ENCODE results near the gene AGTRAP. TPM values are rescaled to one million over a fixed set of nuclear protein-coding genes. Genes with fewer than 3 reads are reported as not detected.

Gene AGTRAP
- total and polyA plus RNA-seq, 2 of the 8 experiments (the other 6 are each of a cell fraction or from before 2014, with no cell fraction given), result 69.7 to 192 TPM

DNA sequence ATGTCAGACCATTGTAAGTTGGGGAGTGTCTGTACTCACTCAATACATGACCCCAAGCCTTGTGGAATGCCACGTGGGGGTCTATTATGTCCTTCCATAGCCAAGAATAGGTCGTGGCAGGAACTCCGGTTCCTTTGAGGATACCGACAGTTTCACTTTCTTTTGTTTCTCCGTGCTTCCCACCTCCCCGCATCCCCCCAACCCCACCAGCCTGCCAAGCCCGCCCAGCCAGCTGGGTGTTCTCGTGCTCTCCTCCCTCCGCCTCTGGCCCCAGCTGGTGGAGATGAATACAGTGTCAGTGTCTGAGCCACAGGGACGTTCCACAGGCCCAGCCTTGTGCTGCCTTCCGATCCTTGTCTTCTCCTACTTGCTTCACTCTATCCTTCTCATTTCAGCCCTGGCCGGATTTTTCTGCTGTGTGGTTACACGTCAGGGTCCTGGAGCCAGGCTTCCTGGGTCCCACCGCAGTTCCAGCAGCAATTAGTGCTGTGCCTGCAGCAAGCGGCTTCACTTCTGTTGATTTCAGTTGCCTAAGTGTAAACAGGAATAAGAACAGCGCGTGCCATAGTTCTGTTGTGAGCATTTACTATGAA lies 4.1 kb upstream of the AGTRAP start:
- Histone ChIP-seq H3K36me3 (ENCODE audit: control insufficient read depth in 2 of 4, insufficient read depth in 4 of 4, low read length in 3 of 4) (no peaks in the 10 kb centered on the region), H4K20me1 (replicated peaks in 1 of 2; ENCODE audit: control insufficient read depth in 1 of 2, insufficient read depth in 2 of 2, low read length in 2 of 2) (peaks cover 0 to 1% of the 10 kb centered on the region in 2 experiments), H3K79me1 (ENCODE audit: low read depth, low read length) (no peaks in the 10 kb centered on the region), H3K23ac (ENCODE audit: insufficient read length) (no peak overlapping the region), H2AK5ac (ENCODE audit: low read depth, low read length) (peak overlapping the region; percentile 78), H3K27me3 (replicated peaks in 1 of 4; ENCODE audit: control insufficient read depth in 3 of 4, extremely low read depth in 1 of 4, insufficient read depth in 3 of 4, low read length in 3 of 4) (no peaks in the 10 kb centered on the region), H2AFZ (ENCODE audit: low read length) (peak overlapping the region; percentile 54; the same call in 1 of the 2 replicates), H2BK120ac (replicated peaks; ENCODE audit: low read depth, low read length) (peak overlapping the region; percentile 3), H3K14ac (ENCODE audit: insufficient read length) (no peak overlapping the region), H4K8ac (ENCODE audit: extremely low read depth, insufficient read depth, low read length) (peak overlapping the region; percentile 92), H2BK15ac (ENCODE audit: low read length) (peak overlapping the region; percentile 97; the same call in 1 of the 2 replicates), H3K18ac (ENCODE audit: extremely low read depth, low read length) (peak overlapping the region; percentile 95), H3K9ac (replicated peaks in 1 of 4; ENCODE audit: extremely low read depth in 1 of 4, low read depth in 3 of 4, low read length in 3 of 4) (peak overlapping the region in 1 of 4 experiments; percentile 34; a peak in 2 of 7 replicates), H3K79me2 (ENCODE audit: control insufficient read depth in 1 of 2, insufficient read depth in 2 of 2, low read length in 2 of 2) (no peaks in the 10 kb centered on the region), H3K4ac (replicated peaks; ENCODE audit: insufficient read length, low read depth, low read length) (peak overlapping the region; percentile 79), H3K23me2 (ENCODE audit: low read depth, low read length) (peaks cover 8% of the 10 kb centered on the region), H3K4me1 (replicated peaks in 1 of 4; ENCODE audit: control insufficient read depth in 3 of 4, insufficient read depth in 4 of 4, low read length in 3 of 4) (peaks cover 4 to 34% (median 20%) of the 10 kb centered on the region in 4 experiments), H3K4me3 (ENCODE audit: extremely low read depth in 1 of 4, insufficient read depth in 2 of 4, low read depth in 3 of 4, low read length in 4 of 4) (peak overlapping the region in 1 of 4 experiments; percentile 10; a peak in 1 of 8 replicates), H4K91ac (replicated peaks; ENCODE audit: insufficient read length, low read length) (peak overlapping the region; percentile 90), H3K4me2 (ENCODE audit: insufficient read depth in 1 of 2, low read depth in 2 of 2, low read length in 2 of 2) (peak overlapping the region; percentile 36 to 44), H2BK20ac (ENCODE audit: low read length) (peak overlapping the region; percentile 97; the same call in 1 of the 2 replicates), H3K56ac (replicated peaks; ENCODE audit: insufficient read length, low read depth, low read length) (no peak overlapping the region), H2BK5ac (ENCODE audit: low read depth, low read length) (peak overlapping the region; percentile 76; the same call in 1 of the 2 replicates), H2BK12ac (ENCODE audit: low read depth, low read length) (peak overlapping the region; percentile 95), H3K9me3 (ENCODE audit: insufficient read depth in 2 of 2, low read depth in 1 of 2, low read length in 1 of 2) (no peaks in the 10 kb centered on the region), H4K5ac (ENCODE audit: insufficient read length, low read depth, low read length) (peak overlapping the region; percentile 45), H3K27ac (ENCODE audit: low read depth, low read length) (no peak overlapping the region)
- POLR2A ChIA-PET (ENCODE audit: partially characterized antibody), result interaction anchor here (1.0 to 2.1 kb wide), 6 partner anchors 12 to 67 kb away, joined by 3 to 10 read pairs (median 4); partner anchors contain the start of gene FBXO6
- FAIRE-seq, result no peak
- CTCF ChIA-PET (ENCODE audit: partially characterized antibody), result interaction anchor here (0.7 to 1.6 kb wide), 2 partner anchors 11 to 17 kb away, joined by 3 to 5 read pairs; no protein-coding TSS in a partner anchor
- DNase-seq (ENCODE audit: low read depth in 1 of 2, low spot score in 2 of 2), result peak in 1 of 2 experiments; percentile 61
- WGBS, 2 experiments (ENCODE audit: extremely low coverage in 1 of 2, insufficient coverage in 1 of 2, insufficient read length in 1 of 2, insufficient replicate concordance in 2 of 2, low coverage in 1 of 2, low lambda C conversion rate in 2 of 2, missing lambda C conversion rate in 1 of 2), result 38% methylated on average over 17 of the region's 17 CpGs; no CpG with 5 or more reads in 1 of the 2 experiments
- TF ChIP-seq BCL11A (IDR thresholded peaks at IDR 0.05; ENCODE audit: low read depth in 2 of 2, low read length in 2 of 2) (no peak), ASH2L (IDR thresholded peaks at IDR 0.05; ENCODE audit: low read length) (peak; percentile 67), TCF12 (IDR thresholded peaks at IDR 0.05; ENCODE audit: low read depth, low read length) (peak; percentile 45; the same call in 1 of the 2 replicates), EP300 (IDR thresholded peaks at IDR 0.05; ENCODE audit: borderline replicate concordance in 1 of 2, low read depth in 2 of 2, low read length in 2 of 2) (no peak), RBBP5 (IDR thresholded peaks at IDR 0.05; ENCODE audit: borderline replicate concordance, low read depth, low read length) (0 out of 2 replicates have a peak, but pooled peaks have one; percentile 44)
- TF ChIP-seq, protein P1, sequence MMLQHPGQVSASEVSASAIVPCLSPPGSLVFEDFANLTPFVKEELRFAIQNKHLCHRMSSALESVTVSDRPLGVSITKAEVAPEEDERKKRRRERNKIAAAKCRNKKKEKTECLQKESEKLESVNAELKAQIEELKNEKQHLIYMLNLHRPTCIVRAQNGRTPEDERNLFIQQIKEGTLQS (IDR thresholded peaks at IDR 0.05; ENCODE audit: insufficient read depth, low read depth, low read length), result no peak
- TF ChIP-seq, protein P2, sequence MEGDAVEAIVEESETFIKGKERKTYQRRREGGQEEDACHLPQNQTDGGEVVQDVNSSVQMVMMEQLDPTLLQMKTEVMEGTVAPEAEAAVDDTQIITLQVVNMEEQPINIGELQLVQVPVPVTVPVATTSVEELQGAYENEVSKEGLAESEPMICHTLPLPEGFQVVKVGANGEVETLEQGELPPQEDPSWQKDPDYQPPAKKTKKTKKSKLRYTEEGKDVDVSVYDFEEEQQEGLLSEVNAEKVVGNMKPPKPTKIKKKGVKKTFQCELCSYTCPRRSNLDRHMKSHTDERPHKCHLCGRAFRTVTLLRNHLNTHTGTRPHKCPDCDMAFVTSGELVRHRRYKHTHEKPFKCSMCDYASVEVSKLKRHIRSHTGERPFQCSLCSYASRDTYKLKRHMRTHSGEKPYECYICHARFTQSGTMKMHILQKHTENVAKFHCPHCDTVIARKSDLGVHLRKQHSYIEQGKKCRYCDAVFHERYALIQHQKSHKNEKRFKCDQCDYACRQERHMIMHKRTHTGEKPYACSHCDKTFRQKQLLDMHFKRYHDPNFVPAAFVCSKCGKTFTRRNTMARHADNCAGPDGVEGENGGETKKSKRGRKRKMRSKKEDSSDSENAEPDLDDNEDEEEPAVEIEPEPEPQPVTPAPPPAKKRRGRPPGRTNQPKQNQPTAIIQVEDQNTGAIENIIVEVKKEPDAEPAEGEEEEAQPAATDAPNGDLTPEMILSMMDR (IDR thresholded peaks at IDR 0.05; ENCODE audit: control extremely low read depth in 1 of 3, insufficient read depth in 1 of 3, low read depth in 1 of 3, low read length in 3 of 3), result no peak
- TF ChIP-seq, protein P3, sequence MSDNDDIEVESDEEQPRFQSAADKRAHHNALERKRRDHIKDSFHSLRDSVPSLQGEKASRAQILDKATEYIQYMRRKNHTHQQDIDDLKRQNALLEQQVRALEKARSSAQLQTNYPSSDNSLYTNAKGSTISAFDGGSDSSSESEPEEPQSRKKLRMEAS (IDR thresholded peaks at IDR 0.05), result peak; percentile 41; the same call in 1 of the 2 replicates

All from H1 (cell line).